HG03460 (cell line): Measurements from ENCODE around the gene CCDC97.

Experiments
- ATAC-seq: cut with Tn5 transposase; IDR thresholded peaks from one replicate; pipeline ENCODE4 v1.9.1; 2021; ENCODE audit not compliant: unreplicated experiment

CCDC97 gene

DNA sequence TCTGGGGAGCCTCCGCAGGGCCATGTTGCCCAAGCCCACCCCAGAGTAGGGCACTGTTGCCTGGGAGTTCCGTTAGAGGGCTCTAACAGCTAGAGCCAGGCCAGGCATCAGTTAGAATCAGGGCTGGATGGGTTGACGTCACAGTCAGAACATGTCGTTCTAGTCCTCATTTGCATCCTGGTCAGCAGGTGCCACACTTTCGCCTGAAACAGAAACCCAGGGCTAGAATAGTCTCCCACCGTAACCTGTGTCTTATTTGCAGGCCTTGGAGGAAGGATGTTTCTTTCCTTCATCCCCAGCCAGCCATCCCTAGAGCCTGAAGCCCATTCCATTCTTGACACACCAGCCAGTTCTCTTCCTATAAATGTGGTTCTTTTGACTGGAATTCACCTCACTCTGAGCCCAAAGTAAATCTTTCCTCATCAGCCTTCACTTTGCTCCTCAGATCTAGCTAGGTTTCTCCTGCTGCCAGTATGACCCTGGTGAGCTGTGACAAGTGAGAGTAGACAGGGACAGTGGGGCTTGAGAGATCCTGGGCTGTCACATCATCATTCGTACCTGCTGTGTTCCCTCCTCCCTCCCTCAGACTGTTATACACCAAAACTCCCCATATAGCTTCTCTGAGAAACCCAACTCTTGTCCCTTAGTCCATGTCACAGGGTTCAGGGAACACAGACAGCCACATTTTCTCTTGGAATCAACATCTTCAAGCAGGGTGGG is 12.2 kb upstream of the CCDC97 start:
- ATAC-seq = peak; percentile 62

DNA sequence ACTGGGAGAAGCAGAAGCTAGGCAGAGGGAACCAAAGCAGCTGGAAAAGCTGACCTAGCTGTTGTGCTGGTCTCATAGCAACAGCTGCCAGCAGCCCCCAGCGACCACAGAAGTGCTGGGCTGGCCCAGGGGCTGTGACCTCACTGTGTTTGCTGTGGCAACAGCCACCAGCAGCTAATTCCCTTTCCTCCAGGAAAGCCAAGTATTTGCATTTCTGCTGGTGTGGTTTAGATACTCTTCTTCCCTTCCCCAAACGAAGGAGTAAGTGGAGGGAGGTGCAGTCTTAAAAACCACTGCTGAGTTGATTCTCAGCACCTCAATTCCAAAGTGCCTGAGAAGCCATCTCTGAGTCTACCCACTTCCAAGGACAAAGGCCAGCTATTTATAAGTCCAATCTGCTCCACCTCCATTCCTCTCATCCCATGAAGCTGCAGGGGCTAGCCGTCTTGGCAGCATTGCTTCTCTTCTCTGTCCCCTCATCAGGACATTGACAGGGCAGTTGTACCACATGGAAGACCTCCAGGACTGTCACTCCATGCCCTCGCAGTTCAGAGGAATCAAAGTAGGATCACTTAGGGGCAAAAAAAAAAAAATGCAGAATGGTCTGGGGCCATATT is 11.5 kb upstream of the CCDC97 start:
- ATAC-seq = no peak

DNA sequence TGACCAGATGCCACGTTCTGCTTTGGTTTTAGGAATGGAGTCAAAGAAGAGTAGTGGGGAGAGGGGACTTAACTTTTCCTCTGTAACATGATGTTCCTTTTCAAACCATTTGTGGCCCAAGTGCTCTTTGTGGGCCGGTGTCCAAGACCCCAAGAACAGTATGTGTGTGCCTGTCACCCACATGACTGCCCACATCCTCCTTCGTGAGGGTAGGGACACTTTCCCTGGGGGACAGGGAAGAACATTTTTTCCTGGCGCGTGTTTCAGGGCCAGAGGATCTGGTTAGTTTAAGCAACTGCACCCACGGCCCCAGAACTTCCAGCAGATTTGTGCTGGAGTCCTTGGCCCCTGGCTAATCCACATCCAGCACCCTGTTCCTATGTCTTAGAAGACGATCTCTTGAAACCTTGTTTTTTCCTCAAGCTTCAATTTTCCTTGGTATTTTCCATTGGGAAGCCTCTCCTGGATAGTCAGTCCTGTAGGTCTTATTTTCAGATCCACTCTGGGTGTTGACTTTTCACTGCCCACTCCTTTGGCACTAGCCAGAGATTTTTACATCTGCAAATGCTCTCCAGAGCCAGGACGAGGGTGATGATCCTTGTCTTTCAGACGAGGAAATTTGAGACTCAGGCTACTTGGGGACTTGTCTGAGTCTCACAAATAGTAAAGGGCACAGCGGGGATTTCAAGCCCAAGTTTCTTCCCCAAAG is 10.8 kb upstream of the CCDC97 start:
- ATAC-seq = no peak

DNA sequence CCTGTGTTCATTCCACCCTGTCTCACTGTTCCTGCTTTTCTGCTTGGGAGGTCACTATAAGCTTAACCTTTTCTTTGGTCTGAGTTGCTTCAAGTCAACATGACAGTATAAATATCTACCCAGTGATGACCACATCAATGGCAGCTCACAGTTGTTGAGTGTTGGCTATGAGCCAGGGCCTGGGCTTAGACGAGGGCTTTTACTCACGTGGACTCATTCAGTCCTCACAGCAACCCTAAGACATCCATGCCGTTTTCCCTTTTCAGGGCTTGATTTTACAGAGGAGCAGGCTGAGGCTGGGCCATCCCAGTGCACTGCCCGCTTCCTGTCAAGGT is 10.2 kb upstream of the CCDC97 start:
- ATAC-seq = no peak

DNA sequence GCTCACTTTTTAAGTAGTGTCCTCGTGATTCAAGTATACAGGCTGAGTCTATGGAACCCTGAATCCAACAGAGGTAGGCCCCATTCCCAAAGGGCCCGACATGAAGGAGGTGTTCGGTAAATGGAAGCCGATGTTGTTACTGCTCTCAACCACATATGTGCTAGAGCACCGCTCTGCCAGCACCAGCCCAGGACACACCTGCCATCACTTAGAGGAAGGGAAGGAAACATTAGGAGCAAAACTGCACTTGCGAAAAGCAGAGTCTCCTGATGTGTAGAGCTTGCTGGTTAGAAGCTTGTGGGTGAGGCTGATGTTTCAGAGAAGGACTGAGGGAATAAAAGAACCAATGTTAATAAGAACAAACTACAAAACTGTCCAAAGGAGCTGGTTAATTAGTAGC is 9.4 kb upstream of the CCDC97 start:
- no peak for ATAC-seq

DNA sequence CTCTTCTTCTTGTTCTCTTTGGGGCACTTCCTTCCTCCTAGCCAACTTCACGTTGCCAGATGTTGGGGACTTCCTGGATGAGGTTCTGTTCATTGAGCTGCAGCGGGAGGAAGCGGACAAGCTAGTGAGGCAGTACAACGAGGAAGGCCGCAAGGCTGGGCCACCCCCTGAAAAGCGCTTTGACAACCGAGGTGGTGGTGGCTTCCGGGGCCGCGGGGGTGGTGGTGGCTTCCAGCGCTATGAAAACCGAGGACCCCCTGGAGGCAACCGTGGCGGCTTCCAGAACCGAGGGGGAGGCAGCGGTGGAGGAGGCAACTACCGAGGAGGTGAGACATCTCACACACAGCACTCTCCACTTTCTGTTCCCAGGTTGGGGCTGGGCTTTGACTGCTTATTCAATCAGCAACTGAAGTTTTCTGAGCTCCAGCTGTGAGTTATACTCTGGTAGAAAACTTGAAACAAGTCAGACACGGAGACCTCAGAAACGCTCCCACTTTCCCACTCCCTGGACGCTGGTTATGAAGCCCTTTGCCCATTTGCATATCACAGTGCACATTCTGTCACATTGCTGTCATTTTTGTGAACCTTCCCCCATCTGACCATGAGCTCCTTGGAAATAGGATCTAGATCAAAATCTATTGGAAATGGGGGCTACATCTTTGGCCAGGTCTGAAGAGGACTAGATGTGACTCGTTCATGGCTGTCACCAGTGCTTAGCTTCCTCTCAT is 7.2 kb upstream of the CCDC97 start:
- peak; percentile 50 for ATAC-seq

DNA sequence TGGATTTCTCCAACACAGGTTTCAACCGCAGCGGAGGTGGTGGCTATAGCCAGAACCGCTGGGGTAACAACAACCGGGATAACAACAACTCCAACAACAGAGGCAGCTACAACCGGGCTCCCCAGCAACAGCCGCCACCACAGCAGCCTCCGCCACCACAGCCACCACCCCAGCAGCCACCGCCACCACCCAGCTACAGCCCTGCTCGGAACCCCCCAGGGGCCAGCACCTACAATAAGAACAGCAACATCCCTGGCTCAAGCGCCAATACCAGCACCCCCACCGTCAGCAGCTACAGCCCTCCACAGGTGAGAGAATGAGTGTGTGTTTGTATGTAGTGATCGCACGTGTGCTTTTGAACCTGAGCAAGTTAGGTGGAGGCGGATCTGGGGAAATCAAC is 6.0 kb upstream of the CCDC97 start:
- no peak for ATAC-seq

DNA sequence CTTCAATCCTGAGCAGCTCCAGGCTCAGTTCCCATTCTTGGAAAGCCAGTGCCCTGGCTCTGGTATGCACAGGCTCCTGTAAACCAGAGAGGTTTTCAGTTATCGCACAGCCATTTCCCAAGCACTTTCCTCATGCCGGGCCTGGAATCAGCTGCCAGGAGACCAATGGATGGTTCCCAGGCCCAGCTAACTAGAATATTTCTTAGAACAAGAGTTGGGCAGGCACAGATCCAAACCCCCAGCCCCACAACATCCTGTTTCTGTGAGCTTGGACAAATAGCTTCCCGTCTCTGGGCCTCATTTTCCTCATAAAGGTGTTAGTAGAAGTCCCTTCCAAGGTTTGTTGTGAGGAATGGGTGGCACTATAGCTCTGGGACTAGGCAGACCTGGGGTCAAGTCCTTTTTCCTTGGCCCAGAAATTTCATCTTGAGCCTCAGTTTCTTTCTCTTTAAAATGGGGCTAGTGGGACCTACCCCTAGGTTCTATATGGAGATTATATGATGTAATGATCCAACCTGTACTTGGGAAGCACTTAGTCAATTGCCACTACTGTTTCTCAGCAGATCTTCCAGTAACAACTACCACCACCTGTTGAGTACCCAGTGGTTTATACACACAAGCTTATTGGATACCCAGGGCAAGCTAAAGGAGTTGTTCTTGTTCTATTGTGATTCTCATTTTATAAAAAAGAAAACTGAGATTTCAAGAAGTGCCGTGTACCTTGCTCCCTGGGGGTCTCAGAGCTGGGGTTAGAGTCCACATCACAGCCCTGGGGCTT is 5.1 kb upstream of the CCDC97 start:
- no peak for ATAC-seq

DNA sequence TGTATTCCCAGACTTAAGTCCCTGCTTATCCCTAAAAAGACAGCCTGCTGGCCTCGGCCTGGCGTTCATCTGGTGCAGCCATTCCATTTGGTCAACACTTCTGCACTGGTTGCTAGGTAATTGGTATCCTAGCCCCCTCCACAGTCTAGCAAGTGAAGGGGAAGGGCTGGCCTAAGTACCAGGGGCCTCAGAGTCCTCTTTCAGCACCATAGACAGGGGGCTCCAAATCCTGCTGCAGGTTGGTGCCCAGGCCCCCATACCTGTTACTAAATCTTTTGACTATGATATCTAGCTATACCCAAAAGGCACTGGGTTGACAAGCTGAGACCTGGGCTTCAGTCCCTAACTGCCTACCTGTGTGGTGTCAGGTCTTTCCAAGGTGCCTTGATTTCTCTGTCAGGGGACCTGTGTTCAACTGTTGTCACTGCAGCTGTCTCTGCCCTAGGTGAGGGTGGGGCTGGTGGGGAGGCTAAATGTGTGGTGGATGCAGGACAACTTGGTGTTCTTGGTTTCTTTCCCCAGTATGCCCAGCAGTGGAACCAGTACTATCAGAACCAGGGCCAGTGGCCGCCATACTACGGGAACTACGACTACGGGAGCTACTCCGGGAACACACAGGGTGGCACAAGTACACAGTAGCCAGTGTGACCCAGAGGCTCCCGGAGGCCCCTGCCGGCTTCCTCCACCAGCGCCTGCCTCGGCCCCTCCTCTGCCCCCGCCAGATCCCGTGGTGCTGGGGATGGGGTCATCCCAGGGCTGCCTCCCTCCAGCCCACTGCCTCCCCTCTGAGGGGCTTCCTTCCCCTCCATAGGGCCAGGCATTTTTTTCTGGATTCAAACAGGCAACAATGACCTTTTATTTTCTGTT is 3.8 kb upstream of the CCDC97 start:
- ATAC-seq = no peak

DNA sequence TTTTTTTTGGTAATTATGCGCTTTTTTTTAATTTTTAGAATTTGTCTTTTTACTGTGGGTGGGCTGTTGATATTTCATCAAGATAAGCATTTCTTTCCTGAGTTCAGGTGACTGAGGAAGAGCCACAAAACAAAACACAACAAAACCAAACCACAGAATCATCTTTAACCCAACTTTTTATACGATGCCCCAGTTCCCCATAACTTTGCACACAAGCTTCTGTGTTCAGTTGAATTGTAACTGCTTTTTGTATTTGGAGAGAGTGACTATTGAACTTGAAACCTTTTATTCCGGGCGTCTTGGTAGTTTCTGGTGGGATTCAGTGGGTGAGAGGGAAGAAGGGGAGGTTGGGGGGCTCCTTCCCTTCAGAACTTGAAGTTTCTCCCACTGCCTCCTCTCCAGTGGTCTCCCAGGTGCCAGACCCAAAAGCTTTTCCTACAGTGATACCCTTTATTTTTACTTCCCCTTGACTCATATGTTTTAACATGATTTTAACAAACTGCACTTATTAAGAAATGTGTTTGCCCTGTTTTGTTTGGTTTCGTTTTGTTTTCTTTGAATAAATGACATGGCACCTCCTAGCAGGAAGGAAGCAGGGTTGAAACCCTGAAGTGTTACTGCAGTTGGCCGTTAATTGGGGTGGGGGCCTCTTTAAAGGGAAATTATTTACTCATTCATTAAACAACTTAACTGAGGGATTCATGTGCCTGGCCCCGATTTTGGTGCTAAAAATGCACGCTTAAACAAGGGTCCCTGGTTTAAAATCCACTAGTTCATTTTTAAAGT is 2.7 kb upstream of the CCDC97 start:
- ATAC-seq = no peak

DNA sequence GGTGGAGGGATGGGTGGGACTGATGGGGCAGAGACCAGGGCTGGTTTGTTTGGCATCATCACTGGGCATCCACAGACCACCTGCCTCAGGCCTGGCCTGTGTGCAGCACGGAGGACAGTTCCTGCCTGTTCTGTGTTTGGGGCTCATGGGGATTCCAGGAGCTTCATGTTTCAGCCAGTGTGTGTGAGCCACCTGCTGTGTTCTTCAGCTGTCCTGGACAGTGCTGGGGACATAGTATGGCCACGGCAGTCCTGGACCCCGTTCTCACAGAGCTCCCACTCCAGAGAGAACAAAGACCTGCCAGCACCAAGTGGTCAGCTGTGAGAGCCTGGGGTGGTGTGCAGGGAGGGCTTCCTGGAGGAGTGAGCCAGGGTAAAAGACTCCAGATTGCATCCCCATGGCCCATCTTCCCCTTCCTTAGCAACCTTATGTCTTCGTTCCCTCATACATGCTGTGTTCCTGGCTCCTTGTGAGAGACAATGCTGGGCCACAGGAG is 2.0 kb upstream of the CCDC97 start:
- no peak for ATAC-seq

DNA sequence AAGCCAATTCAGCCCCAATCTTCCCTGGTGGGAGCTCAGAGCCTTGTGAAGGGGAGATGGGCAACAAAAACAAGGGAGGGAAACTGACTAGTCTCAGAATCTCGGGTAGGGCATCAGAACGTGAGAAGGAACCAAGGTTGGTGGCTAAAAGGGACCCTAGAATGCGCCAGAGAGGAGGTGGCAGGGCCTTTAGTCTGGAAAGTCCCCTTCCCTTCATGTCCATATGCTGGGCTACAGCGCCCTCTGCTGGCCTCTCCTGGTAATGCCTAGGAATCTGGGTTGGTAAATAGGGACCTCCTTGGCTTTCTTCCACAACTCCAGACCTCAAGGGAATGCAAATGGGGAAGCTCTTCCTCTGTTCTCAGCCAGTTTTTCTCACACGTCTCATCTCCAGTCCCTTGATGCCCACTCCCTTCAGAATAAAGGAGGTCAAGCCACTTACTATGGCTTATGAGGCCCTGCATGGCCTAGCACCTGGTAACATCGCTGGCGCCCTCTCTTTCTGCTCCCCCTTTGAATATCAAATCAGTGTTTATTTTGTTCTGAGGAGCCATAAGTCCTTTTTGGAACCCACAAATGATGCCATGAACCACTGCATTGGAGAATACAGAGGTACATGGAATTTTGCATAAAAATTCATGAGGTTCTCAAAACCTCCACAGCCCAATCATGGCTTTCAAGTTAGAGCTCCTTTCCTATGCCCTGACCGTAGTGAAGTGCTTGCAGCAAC is 1.4 kb upstream of the CCDC97 start:
- ATAC-seq = no peak

DNA sequence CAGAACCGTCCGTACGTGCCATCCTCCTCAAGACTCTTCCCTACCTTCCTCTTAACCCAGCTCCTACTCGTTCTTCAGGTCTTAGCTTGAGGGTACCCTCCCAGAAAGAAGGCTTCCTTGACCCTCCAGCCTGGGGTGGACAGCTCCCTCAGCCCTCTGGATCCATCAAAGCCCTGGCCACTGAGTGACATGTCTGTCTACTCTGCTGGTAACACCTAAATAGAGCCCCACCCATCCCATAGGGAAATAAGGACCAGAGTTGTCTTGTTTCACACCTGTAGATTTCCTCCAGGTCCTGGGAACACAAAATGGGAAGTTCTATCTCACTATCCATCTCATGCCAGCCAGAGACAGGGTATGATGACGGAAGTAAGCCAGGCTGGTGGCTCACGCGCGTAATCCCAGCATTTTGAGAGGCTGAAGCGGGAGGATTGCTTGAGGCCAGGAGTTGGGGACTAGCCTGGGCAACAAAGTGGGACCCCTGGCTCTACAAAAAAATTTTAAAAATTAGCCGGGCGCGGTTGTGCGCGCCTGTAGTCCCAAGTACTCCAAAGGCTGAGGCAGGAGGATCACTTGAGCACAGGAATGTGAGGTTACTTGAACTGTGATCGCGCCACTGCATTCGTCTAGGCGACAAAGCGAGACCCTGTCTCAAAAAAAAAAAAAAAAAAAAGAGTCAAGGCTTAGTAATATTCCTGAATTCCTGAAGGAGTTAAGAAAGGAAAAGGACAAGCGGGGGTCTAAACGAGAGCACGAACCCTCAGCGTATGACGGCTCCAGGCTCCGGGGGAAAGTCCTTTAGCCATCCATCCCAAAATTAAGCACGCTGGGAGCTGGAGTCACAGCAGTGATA is 566 bp upstream of the CCDC97 start:
- peak; percentile 2 for ATAC-seq

DNA sequence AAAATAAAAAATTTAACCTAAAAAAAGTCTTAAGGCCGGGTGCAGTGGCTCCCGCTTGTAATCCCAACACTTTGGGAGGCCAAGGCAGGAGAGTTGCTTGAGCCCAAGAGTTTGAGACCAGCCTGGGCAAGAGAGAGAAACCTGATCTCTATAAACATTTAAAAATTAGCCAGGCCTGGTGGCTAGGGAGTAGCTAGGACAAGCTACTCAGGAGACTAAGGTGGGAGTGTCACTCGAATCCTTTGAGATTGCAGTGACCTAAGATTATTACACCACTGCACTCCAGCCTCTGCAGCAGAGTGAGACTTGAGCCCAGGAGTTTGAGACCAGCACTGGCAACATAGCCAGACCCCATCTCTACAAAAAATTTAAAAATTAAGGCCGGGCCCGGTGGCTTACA is 1.1 kb downstream of the CCDC97 start:
- no peak for ATAC-seq

DNA sequence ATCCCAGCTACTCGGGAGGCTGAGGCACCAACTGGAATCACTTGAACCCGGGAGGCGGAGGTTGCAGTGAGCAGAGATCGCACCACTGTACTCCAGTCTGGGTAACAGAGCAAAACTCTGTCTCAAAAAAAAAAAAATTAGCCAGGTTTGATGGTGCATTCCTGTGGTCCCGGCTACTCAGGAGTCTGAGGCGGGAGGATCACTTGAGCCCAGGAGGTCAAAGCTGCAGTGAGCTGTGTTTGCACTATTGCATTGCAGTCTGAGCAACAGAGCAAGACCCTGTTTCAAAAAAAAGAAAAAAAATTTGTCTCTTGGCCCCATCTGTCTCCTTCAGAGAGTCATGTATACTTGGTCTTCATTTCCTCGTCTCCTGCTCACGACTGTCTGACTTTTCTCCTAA is 1.6 kb downstream of the CCDC97 start:
- no peak for ATAC-seq

DNA sequence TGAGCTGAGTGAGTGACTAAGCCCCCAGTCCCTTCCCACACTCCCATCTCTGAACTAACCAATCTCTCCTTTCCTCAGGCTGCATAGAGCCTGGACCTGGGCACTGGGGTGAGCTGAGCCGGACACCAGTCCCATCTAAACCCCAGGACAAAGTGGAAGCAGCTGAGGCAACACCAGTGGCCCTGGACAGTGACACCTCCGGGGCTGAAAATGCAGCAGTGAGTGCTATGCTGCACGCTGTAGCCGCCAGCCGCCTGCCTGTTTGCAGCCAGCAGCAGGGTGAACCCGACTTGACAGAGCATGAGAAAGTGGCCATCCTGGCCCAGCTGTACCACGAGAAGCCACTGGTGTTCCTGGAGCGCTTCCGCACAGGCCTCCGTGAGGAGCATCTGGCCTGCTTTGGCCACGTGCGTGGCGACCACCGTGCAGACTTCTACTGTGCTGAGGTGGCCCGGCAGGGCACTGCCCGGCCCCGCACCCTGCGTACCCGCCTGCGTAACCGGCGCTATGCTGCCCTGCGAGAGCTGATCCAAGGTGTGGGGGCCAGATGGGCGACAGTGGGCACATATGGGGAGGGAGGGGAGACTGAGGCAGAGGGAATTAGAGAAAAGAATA is 6.4 kb downstream of the CCDC97 start:
- ATAC-seq = no peak
